Smooth muscle cell (in vitro differentiated cells): Measurements from ENCODE around the gene CD164. TPM values are rescaled to one million over a fixed set of nuclear protein-coding genes. Genes with fewer than 3 reads are reported as not detected.

Experiments
- DNase-seq: peaks from one replicate; lab custom pipeline; 2025; ENCODE audit not compliant: unreplicated experiment; lab: John Stamatoyannopoulos, UW
- H2AFZ ChIP-seq: fragments of 200-600 bp; sonication (generic); 2 replicates; pipeline ENCODE4 v1.6.0; 2016; ENCODE audit warnings: antibody characterized with exemption, low read depth, mild to moderate bottlenecking
- H3F3A ChIP-seq: fragments of 200-600 bp; sonication (generic); 2 replicates; pipeline ENCODE4 v1.6.0; 2017; ENCODE audit warnings: antibody characterized with exemption, low read depth
- H3K27ac ChIP-seq: fragments of 200-600 bp; sonication (generic); 2 replicates; pipeline ENCODE4 v1.5.1; 2016; ENCODE audit warnings: low read depth, mild to moderate bottlenecking
- H3K27me3 ChIP-seq: fragments of 200-600 bp; sonication (generic); 2 replicates; pipeline ENCODE4 v1.6.1; 2016; ENCODE audit warnings: low read depth, mild to moderate bottlenecking
- H3K36me3 ChIP-seq: fragments of 200-600 bp; sonication (generic); 2 replicates; pipeline ENCODE4 v1.5.1; 2016; ENCODE audit warnings: low read depth
- H3K4me1 ChIP-seq: fragments of 200-600 bp; sonication (generic); 2 replicates; pipeline ENCODE4 v1.5.1; 2016; ENCODE audit warnings: low read depth
- H3K4me2 ChIP-seq: fragments of 200-600 bp; sonication (generic); 2 replicates; pipeline ENCODE4 v1.6.0; 2016; ENCODE audit warnings: mild to moderate bottlenecking
- H3K4me3 ChIP-seq: fragments of 200-600 bp; sonication (generic); 2 replicates; pipeline ENCODE4 v1.5.1; 2016; ENCODE audit warnings: mild to moderate bottlenecking
- H3K79me2 ChIP-seq: fragments of 200-600 bp; sonication (generic); 2 replicates; pipeline ENCODE4 v1.6.0; 2016; ENCODE audit warnings: low read depth, mild to moderate bottlenecking
- H3K9ac ChIP-seq: fragments of 200-600 bp; sonication (generic); 2 replicates; pipeline ENCODE4 v1.6.0; 2016; ENCODE audit warnings: low read depth
- H3K9me3 ChIP-seq: fragments of 200-600 bp; sonication (generic); replicated peaks from 2 replicates; pipeline ENCODE4 v1.5.1; 2016; ENCODE audit warnings: low read depth
- H4K20me1 ChIP-seq: fragments of 200-600 bp; sonication (generic); 2 replicates; pipeline ENCODE4 v1.6.0; 2016; ENCODE audit warnings: low read depth
- CTCF ChIP-seq: fragments of 200-600 bp; sonication (generic); IDR thresholded peaks from 2 replicates; pipeline ENCODE4 v1.5.1; 2017; ENCODE audit warnings: borderline replicate concordance, mild to moderate bottlenecking, antibody characterized with exemption; ENCODE audit not compliant: insufficient read depth, poor library complexity, severe bottlenecking
- WGBS: methylation state at CpG from one replicate; pipeline ENCODE4 v1.1.7; 2016; ENCODE audit warnings: low lambda C conversion rate; 5-methylcytosine and 5-hydroxymethylcytosine counted together
- polyA plus RNA-seq: library from polyadenylated mRNA; unstranded; fragments of >200 nt; fragmentation: Nextera tagmentation; extraction: Ambion mirVana; gene quantifications from 2 replicates; pipeline ENCODE4 v1.2.1, GENCODE V29; 2016
- total RNA-seq: library from RNA; depleted of rRNA; stranded (reverse); fragments of >200 nt; gene quantifications from 2 replicates; pipeline ENCODE4 v1.2.3, GENCODE V29; 2014

Gene CD164
- total and polyA plus RNA-seq, 2 experiments from 2014 or later: 305 to 495 TPM

DNA sequence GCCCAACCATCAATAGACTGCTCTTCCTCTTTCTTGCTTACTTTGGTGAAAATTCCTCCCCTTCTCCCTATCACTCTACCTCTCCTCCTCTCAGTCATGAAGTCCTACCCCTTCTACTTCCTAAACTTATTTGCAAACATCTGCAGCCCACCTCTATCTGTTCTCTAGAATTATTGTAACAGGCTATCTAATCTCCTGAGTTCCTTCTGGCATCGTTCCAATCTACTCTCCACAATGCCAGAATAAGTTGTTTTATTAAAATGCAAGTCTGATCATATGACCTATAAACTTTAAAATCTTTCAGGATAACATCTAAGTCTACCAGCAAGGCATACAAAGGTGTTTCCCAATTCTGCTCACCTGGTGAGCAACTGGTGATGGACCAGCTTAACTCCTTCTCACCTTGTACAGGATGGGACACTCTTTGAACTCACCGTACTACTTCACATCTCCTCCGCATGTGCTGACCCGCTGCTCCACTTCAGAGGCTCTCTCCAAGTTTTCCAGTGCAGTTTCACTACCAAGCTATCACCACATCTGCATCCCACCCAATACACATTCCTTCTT, 7.9 kb downstream of the CD164 start:
- Histone ChIP-seq H3K9me3 (no peaks in the 10 kb centered on the region), H3K36me3 (peaks cover 31% of the 10 kb centered on the region), H3F3A (no peaks in the 10 kb centered on the region), H4K20me1 (peaks cover 98% of the 10 kb centered on the region), H3K27ac (no peak overlapping the region), H3K4me1 (peaks cover 5% of the 10 kb centered on the region), H3K9ac (no peak overlapping the region), H2AFZ (no peak overlapping the region), H3K27me3 (no peaks in the 10 kb centered on the region), H3K79me2 (peaks cover 77% of the 10 kb centered on the region), H3K4me2 (no peak overlapping the region), H3K4me3 (no peak overlapping the region)
- WGBS: 88% methylated on average over 4 of the region's 4 CpGs
- no peak for DNase-seq
- no peak for TF ChIP-seq CTCF

DNA sequence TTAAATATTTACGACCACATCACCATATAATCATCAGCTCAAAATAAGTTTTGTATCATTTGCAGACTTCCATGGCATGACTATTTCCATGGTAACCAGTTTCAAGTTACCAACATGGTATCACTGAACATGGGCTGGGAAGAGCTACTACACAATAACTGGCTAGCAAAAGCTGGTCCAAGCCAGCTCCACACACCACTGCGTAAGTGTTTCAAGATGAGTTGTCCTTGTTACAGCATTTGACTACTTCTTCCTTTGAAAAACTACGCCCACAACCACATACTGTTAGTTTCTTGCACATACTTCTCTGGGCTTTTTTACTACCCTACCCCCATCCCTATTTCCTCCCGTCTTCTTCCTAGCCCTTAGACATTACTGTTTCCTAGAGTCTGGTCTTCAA, 8.5 kb downstream of the CD164 start:
- no peak overlapping the region for H2AFZ ChIP-seq
- no peak overlapping the region for H3K27ac ChIP-seq
- H3K9ac ChIP-seq: no peak overlapping the region
- H3K27me3 ChIP-seq: no peaks in the 10 kb centered on the region
- peaks cover 98% of the 10 kb centered on the region for H4K20me1 ChIP-seq
- WGBS: 94% methylated on average over 4 of the region's 4 CpGs
- peaks cover 37% of the 10 kb centered on the region for H3K36me3 ChIP-seq
- TF ChIP-seq CTCF: no peak
- no peaks in the 10 kb centered on the region for H3K9me3 ChIP-seq
- no peak for DNase-seq
- H3K4me1 ChIP-seq: no peaks in the 10 kb centered on the region
- no peak overlapping the region for H3K4me3 ChIP-seq
- H3K4me2 ChIP-seq: no peak overlapping the region
- no peaks in the 10 kb centered on the region for H3F3A ChIP-seq
- H3K79me2 ChIP-seq: peaks cover 74% of the 10 kb centered on the region

DNA sequence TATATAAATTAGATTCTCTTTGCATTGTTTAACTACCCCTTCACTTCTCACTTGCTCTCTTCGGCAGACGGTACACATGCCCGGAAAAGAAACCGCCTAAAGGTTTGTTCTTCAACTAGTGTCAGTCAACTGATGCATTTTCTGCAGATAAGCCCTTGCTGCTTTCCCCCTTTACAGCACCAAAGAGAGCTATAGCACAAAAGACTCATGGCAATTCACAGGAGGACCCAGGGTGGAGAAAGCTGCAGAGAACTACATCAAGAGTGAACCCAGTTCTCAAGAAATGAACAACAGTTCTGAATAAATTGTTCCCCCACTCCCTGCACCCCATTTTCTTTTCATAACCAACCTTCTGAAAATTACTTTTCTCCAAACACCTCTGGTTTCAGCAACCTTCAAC, 8.9 kb downstream of the CD164 start:
- Histone ChIP-seq H3K36me3 (peaks cover 41% of the 10 kb centered on the region), H3K9me3 (no peaks in the 10 kb centered on the region)

More for the DNA sequence above, 8.9 kb downstream of the CD164 start:
- no peak for TF ChIP-seq CTCF
- Histone ChIP-seq H4K20me1 (peaks cover 94% of the 10 kb centered on the region), H3K79me2 (peaks cover 73% of the 10 kb centered on the region), H2AFZ (no peak overlapping the region), H3K27ac (no peak overlapping the region), H3K4me3 (no peak overlapping the region), H3K4me1 (no peaks in the 10 kb centered on the region), H3F3A (no peaks in the 10 kb centered on the region), H3K4me2 (no peak overlapping the region), H3K27me3 (no peaks in the 10 kb centered on the region), H3K9ac (no peak overlapping the region)
- 93% methylated on average over 4 of the region's 4 CpGs for WGBS
- no peak for DNase-seq
